HepG2 (cell line): ENCODE data around the gene RSAD1.

Source experiments
- CTCF ChIP-seq: sonication (generic); formaldehyde crosslinking; IDR thresholded peaks from 2 replicates; pipeline ENCODE4 v1.5.0; 2020; ENCODE audit warnings: mild to moderate bottlenecking, missing genetic modification reagents, moderate library complexity
- EZH2 ChIP-seq: conservative IDR thresholded peaks from 2 replicates; pipeline ENCODE4 v1.6.1; 2012; ENCODE audit warnings: mild to moderate bottlenecking, low read depth, low read length, moderate library complexity
- KLF16 ChIP-seq, 2 experiments: sonication (generic) in 1 of 2; formaldehyde crosslinking in 1 of 2; IDR thresholded peaks; 2 replicates each; pipeline versions ENCODE4 v1.6.1 to v1.8.0; 2016 to 2023; ENCODE audit warnings: missing genetic modification reagents in 2 of 2, missing compliant biosample characterization in 1 of 2
- MTA3 ChIP-seq: sonication (generic); formaldehyde crosslinking; IDR thresholded peaks from 2 replicates; pipeline ENCODE4 v1.4.0; 2020; ENCODE audit warnings: missing genetic modification reagents
- ZNF737 ChIP-seq: sonication (generic); formaldehyde crosslinking; IDR thresholded peaks from 2 replicates; pipeline ENCODE4 v1.5.0; 2020; ENCODE audit warnings: missing genetic modification reagents, mild to moderate bottlenecking, borderline replicate concordance

GRCh38 chr17:50464736-50465135 is 13.9 kb upstream of the RSAD1 start:
- TF ChIP-seq ZNF737, result no peak
- no peak for TF ChIP-seq CTCF
- TF ChIP-seq EZH2, result no peak
- no peak for TF ChIP-seq MTA3
- TF ChIP-seq KLF16 (CRISPR knock-in tag; IDR thresholded peaks at IDR 0.05), result no peak
